ENCODE measurements around the gene PPARGC1A.

The PPARGC1A gene

GRCh38 chr4:23855912-23856605 is 33.8 kb downstream of the PPARGC1A start:
- no peak for DNase-seq (ENCODE audit: low read depth)
- no peak overlapping the region for H3K4me3 ChIP-seq (ENCODE audit: low read depth, low read length)
- no peak for TF ChIP-seq CTCF (IDR thresholded peaks at IDR 0.05; ENCODE audit: control insufficient read depth, extremely low read depth, insufficient read depth)

GRCh38 chr4:23853986-23854660 is 35.7 kb downstream of the PPARGC1A start:
- DNase-seq (ENCODE audit: low read depth), result no peak
- no peak overlapping the region for H3K4me3 ChIP-seq (ENCODE audit: low read depth, low read length)
- no peak for TF ChIP-seq CTCF (IDR thresholded peaks at IDR 0.05; ENCODE audit: control insufficient read depth, extremely low read depth, insufficient read depth)

GRCh38 chr4:23851464-23851863 is 38.4 kb downstream of the PPARGC1A start:
- DNase-seq (ENCODE audit: low read depth), result no peak
- no peak overlapping the region for H3K4me3 ChIP-seq (ENCODE audit: low read depth, low read length)
- TF ChIP-seq CTCF (IDR thresholded peaks at IDR 0.05; ENCODE audit: control insufficient read depth, extremely low read depth, insufficient read depth), result no peak

- no peak overlapping the region for H3K4me3 ChIP-seq (ENCODE audit: low read depth, low read length)
- no peak for DNase-seq (ENCODE audit: low read depth)
- TF ChIP-seq CTCF (IDR thresholded peaks at IDR 0.05; ENCODE audit: control insufficient read depth, extremely low read depth, insufficient read depth), result no peak
These were observed 42.7 kb downstream of the PPARGC1A start for GRCh38 chr4:23847158-23847557.

GRCh38 chr4:23844961-23845360 is 44.9 kb downstream of the PPARGC1A start:
- no peak for TF ChIP-seq CTCF (IDR thresholded peaks at IDR 0.05; ENCODE audit: control insufficient read depth, extremely low read depth, insufficient read depth)
- no peak overlapping the region for H3K4me3 ChIP-seq (ENCODE audit: low read depth, low read length)
- DNase-seq (ENCODE audit: low read depth), result no peak

- no peak overlapping the region for H3K4me3 ChIP-seq (ENCODE audit: low read depth, low read length)
- no peak for TF ChIP-seq CTCF (IDR thresholded peaks at IDR 0.05; ENCODE audit: control insufficient read depth, extremely low read depth, insufficient read depth)
- no peak for DNase-seq (ENCODE audit: low read depth)
These were observed 50.6 kb downstream of the PPARGC1A start for GRCh38 chr4:23839279-23839678.

All from LNCaP clone FGC (cell line).